Right forelimb (tissue), 1 donor: ENCODE results near the gene REM2.

ENCODE experiments used
- DNase-seq: peaks from one replicate; pipeline ENCODE4 v3.0.0-alpha.2; 2018

REM2 gene

GRCh38 chr14:22875003-22875747 is 7.8 kb upstream of the REM2 start:
- no peak for DNase-seq

GRCh38 chr14:22875748-22876319 is 7.2 kb upstream of the REM2 start:
- DNase-seq: no peak

- DNase-seq: no peak
These were observed 6.0 kb upstream of the REM2 start for GRCh38 chr14:22877000-22877501.

- DNase-seq: no peak
These were observed 4.5 kb upstream of the REM2 start for GRCh38 chr14:22878271-22879246.

- no peak for DNase-seq
These were observed 958 bp upstream of the REM2 start for GRCh38 chr14:22882064-22882463.

- DNase-seq: no peak
These were observed 371 bp upstream of the REM2 start for GRCh38 chr14:22882529-22883172.

GRCh38 chr14:22884076-22884737 is 1.2 kb downstream of the REM2 start:
- DNase-seq: no peak

- DNase-seq: no peak
These were observed 1.9 kb downstream of the REM2 start for GRCh38 chr14:22884738-22885523.

- DNase-seq: no peak
These were observed 3.0 kb downstream of the REM2 start for GRCh38 chr14:22885975-22886374.

- DNase-seq: peak; percentile 83
These were observed 3.7 kb downstream of the REM2 start for GRCh38 chr14:22886500-22887259.

- DNase-seq: peak; percentile 73
These were observed 4.4 kb downstream of the REM2 start for GRCh38 chr14:22887260-22887989.

- DNase-seq: no peak
These were observed 5.0 kb downstream of the REM2 start for GRCh38 chr14:22887990-22888378.

- no peak for DNase-seq
These were observed 5.6 kb downstream of the REM2 start for GRCh38 chr14:22888662-22889061.

GRCh38 chr14:22890416-22890815 is 7.4 kb downstream of the REM2 start:
- DNase-seq: no peak

- DNase-seq: no peak
These were observed 9.5 kb downstream of the REM2 start for GRCh38 chr14:22892488-22892887.

GRCh38 chr14:22893706-22894105 is 10.7 kb downstream of the REM2 start:
- DNase-seq: no peak

- DNase-seq: no peak
These were observed 12.4 kb downstream of the REM2 start for GRCh38 chr14:22895402-22895801.

- DNase-seq: no peak
These were observed 13.3 kb downstream of the REM2 start for GRCh38 chr14:22896356-22896755.

GRCh38 chr14:22896760-22897159 is 13.7 kb downstream of the REM2 start:
- no peak for DNase-seq

GRCh38 chr14:22897357-22897756 is 14.3 kb downstream of the REM2 start:
- DNase-seq: no peak
